GM11168 (cell line): Measurements from ENCODE around the gene OR51F2.
"Not testable (repeated sequence)": the region's sequence is repeated elsewhere in the genome, so short reads cannot be mapped to it uniquely, and the experiment has no call there.

ENCODE experiments used
- in situ Hi-C: fragments of 300-500 bp; cut with MboI; formaldehyde crosslinking; loops from one replicate; pipeline ENCODE4 v1.12.0; 2022; ENCODE audit warnings: low sequenced_read_pairs; ENCODE audit not compliant: unreplicated experiment

OR51F2 gene, protein sequence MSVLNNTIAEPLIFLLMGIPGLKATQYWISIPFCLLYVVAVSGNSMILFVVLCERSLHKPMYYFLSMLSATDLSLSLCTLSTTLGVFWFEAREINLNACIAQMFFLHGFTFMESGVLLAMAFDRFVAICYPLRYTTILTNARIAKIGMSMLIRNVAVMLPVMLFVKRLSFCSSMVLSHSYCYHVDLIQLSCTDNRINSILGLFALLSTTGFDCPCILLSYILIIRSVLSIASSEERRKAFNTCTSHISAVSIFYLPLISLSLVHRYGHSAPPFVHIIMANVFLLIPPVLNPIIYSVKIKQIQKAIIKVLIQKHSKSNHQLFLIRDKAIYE

GRCh38 chr11:4821021-4821420 lies at the start of gene OR51F2:
Gene OR51F2, plus strand, starts transcription at chr11:4821321. Its CDS starts 101 bp downstream, at chr11:4821422.
- in situ Hi-C loops = no loop called here

DNA sequence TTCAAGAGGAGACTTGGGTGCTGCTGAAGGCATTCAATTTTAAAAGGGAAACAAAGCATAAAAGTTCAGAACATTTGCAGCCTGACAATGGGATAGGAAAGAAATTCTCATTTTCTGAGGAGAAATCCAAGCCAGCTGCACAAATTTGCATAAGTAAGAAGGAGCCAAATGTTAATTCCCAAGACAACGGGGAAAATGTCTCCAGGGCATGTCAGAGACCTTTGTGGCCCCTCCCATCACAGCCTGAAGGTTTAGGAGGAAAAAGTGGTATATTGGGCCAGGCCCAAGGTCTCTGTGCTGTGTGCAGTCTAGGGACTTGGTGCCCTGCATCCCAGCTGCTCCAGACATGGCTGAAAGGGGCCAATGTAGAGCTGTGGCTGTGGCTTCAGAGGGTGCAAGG lies 38.7 kb upstream of the OR51F2 start:
- in situ Hi-C loops = no loop called here

DNA sequence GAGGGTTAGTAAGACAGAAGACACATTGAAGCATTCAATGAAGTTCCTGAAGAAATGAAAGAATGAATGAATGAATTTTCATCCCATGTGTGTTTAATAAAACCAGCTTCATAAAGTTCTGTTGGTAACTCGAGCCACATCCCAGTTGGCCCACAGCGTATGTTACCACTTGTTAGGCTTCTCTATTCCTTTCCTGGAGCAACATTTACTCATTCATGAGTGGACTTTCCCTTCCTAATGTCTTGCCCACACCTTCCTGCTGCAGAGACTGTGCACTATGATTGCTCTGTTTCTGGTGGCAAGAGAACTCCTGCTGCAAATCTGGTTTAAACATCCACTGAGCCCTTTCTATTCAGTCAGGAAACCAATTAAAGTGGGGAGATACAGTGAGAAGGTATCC lies 23.9 kb upstream of the OR51F2 start:
- in situ Hi-C loops = no loop called here

GRCh38 chr11:4798427-4799183 lies 22.5 kb upstream of the OR51F2 start:
- in situ Hi-C loops = no loop called here

GRCh38 chr11:4801316-4801715 lies 19.8 kb upstream of the OR51F2 start:
- in situ Hi-C loops = not testable (repeated sequence)

DNA sequence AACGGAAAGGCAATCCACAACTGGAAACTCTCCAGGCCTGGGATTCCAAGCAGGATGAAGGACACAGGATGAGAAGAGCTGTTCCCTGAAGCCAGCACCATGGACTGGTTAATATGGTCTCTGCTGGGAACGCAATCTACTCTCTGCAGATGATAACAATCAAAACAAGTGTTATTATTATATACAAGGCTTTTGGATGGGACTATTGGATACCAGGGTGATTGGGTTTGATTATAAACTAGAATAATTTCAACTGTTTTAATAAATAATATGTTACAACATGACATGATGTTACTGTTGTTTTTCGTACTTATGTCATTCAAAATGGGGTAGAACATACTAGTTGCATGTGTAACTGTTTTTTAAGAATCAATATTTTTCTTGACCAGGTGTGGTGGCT lies 16.8 kb upstream of the OR51F2 start, which contains the start of gene OR52R1:
OR52R1 (minus strand) TSS at position 101 of the 400 bp plus-strand sequence; CDS start at position 101, 0 bp downstream.
- in situ Hi-C loops = no loop called here

DNA sequence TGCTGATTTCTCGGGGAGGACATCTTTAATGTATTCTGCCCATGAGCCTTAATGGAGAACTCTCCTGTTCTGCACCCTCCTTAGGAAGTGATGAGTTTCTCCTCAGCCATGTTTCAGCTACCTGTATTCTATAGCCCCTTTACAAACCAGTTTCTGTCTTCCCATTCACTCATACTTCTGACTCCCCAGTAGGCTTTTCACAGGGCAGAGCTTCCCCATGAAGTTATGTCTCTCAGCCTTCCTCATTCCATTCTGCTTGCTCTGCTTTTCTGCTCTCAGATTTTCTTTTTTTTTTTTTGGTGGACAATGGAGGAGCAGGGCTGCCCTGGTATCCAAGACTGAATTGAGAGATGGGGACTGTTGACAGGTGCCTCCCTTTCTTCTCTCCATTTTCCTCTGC lies 12.6 kb upstream of the OR51F2 start:
- in situ Hi-C loops = no loop called here

- in situ Hi-C loops = no loop called here
Observed at GRCh38 chr11:4809246-4809645, 11.9 kb upstream of the OR51F2 start.

GRCh38 chr11:4825132-4825531 lies 4.0 kb downstream of the OR51F2 start:
- in situ Hi-C loops = loop anchor here (25.0 kb wide), 1 partner anchor 188 kb away; the partner anchor contains the start of genes OR51D1 and OR51E1

DNA sequence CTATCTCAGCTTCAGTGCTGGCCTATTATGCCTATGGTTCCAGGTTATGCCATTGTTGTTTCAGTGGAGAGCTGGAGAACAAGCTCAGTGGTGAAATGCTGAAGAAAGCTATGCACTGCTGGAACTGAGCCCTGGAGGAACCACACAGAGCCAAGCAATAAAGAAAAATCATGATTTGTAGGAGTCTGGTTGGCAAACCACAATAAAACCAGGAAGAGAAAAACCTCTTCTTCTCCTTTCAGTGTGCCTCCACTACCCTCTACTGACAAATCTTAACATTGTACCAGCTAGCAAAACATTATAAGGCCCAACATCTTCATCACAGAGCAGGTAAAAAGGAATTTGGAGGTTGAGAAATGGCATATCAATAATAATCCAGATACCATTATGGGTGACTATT lies 5.3 kb downstream of the OR51F2 start:
- in situ Hi-C loops = loop anchor here (25.0 kb wide), 1 partner anchor 189 kb away; the partner anchor contains the start of genes OR51D1 and OR51E1

DNA sequence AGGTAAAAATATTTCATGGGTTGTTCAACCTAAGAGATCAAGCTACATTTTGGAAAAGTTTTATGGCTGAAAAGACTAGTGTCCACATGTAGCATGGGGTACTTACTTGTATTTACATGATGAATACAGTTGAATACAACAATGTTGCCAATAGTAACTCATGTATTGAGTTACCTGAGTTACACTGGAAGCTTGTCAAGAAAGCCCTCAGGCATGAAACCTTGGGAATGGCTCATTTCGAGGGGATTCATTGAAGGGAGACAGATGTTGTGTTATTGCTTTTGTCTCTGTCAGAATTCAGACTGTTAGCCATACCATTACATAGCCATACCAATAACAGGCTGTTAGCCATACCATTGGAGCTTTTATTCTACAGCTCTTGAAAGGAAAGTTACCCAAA lies 9.2 kb downstream of the OR51F2 start:
- in situ Hi-C loops = loop anchor here (25.0 kb wide), 1 partner anchor 193 kb away; the partner anchor contains the start of genes OR51D1 and OR51E1

DNA sequence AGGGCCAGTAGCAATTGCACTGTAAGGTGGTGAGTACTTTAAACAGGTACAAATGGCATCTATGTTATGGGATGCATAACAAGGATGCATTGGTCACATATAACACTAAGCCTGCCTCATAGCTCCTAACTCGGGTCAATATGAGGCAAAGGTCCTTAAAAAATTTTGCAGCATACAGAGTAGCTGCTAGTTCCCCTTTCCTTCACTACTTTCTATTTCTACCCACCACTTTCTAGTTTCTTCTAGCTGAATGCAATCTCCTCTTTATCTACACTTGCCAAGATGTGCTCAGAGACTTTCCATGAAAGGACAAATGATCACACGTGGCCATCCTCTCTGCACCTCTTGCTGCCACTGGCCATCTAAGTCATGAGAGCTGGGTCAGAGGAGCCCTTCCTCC lies 9.8 kb downstream of the OR51F2 start:
- in situ Hi-C loops = loop anchor here (25.0 kb wide), 1 partner anchor 194 kb away; the partner anchor contains the start of genes OR51D1 and OR51E1

GRCh38 chr11:4839851-4840549 lies 18.9 kb downstream of the OR51F2 start:
- in situ Hi-C loops = loop anchor here (25.0 kb wide), 1 partner anchor 203 kb away; the partner anchor contains the start of genes OR51D1 and OR51E1

DNA sequence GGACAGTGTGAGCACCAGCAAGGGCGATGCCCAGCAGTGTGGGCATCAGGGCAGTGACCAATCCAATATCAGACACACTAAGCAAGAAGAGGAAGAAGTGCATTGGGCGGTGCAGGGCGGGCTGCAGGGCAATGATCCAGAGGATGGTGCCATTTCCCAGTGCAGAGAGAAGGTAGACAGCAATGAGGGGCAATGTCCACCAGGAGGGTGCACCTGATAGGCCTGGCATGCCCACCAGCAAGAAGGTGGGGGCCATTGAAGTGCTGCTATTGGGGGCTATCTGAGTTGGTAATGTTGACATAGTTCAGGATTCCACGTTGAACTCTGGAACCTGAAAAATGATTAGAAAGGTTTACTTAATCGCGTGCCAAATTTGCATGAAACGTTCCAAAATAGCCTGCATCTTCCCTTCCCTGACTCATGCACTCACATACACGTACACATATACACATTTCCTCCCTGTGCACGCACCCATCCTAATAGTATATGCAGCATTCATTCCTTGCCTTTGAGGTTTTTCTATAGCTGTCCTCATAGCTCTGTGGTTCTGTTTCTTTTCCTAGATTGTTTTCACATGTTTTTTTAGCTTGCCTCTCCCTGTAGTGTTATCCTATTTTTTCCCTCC lies 27.9 kb downstream of the OR51F2 start, which contains the start of gene OR51S1:
OR51S1 (minus strand) TSS at position 301 of the 625 bp plus-strand sequence; CDS start at position 301, 0 bp downstream.
- in situ Hi-C loops = loop anchor here (25.0 kb wide), 1 partner anchor 212 kb away; the partner anchor contains the start of genes OR51D1 and OR51E1

DNA sequence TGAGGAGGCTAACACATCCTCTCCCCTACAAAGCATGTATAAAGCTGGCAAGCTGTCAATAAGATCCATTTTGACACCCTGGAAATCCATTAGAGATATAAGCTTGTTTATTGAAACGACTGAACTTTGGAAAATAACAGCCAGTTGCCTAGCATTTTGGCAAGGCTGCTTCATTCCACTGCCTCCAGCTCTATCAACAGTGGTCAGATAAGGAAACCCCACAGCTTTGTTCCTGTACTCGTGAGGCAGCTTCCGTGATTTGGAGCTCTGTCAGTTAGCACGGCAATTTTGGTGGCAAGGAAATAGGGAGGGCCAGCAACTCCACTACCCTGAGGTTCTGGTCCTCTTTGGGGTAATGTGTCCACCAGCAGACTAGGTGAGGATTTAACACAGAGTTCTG lies 29.9 kb downstream of the OR51F2 start:
- in situ Hi-C loops = no loop called here

DNA sequence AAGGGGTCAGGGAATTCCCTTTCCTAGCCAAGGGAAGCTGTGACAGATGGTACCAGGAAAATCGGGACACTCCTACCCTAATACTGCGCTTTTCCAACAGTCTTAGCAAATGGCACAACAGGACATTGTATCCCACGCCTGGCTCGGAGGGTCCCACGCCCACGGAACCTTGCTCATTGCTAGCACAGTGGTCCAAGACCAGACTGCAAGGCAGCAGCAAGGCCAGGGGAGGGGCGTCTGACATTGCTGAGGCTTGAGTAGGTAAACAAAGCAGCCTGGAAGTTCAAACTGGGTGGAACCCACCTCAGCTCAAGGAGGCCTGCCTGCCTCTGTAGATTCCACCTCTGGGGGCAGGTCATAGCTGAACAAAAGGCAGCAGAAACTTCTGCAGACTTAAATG lies 33.2 kb downstream of the OR51F2 start:
- in situ Hi-C loops = not testable (repeated sequence)

- in situ Hi-C loops = no loop called here
Observed at GRCh38 chr11:4862447-4863236, 41.5 kb downstream of the OR51F2 start.

DNA sequence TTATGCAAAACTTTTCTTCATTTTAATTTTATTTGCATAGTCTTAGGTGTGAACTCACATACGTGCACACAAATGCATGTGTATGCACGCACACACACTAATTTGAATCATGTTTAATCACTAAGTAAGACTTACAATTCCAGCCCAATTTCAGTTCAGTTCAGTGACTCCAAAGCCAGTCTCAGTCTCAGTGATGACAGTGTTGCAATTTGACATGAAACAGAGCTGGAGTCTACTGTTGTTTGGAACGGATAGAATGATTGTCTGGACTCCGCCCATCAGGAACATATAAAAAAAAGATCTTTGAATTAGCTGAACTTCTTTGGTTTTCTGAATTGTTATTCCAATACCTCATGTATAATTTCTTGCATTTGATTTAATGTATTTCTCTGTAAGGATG lies 42.8 kb downstream of the OR51F2 start:
- in situ Hi-C loops = no loop called here

DNA sequence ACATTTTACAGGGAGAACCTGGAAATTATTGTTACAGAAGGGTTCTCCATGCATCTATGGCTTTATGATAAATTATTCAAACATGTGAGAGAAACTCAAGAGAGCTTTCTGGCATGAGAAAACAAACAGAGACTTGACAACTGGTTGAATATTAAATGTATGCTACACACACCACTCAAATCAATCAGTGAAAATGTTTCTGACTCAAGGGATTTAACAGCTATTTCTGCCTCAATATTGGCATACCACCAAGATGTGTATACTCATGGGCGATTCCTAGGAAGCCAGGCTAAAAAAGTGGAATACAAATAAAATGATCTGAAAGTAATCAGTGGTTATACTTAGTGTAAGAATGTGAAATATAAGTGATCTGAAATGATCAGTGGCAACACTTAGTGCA lies 44.7 kb downstream of the OR51F2 start:
- in situ Hi-C loops = no loop called here
